OCI-LY7 (cell line): ENCODE results near the gene SLC6A4. TPM values are rescaled to one million over a fixed set of nuclear protein-coding genes. Genes with fewer than 3 reads are reported as not detected.

Experiments
- BruUV-seq: library from RNA; stranded (reverse); fragments of 400-500 nt; replicated peaks from 2 replicates; lab custom pipeline; 2021; lab: Mats Ljungman, UMichigan
- CTCF ChIA-PET: fragments of 300-600 bp; sonication (Branson Sonifier 250); formaldehyde crosslinking; loops from one replicate; lab custom pipeline; 2022; ENCODE audit warnings: antibody characterized with exemption; ENCODE audit not compliant: unreplicated experiment; lab: Charles Lee
- POLR2A ChIA-PET: fragments of 300-600 bp; sonication (Branson Sonifier 250); formaldehyde crosslinking; loops from one replicate; lab custom pipeline; 2022; ENCODE audit warnings: antibody characterized with exemption; lab: Charles Lee
- DNase-seq: peaks from one replicate; pipeline ENCODE4 v3.0.0-alpha.2; 2015; ENCODE audit warnings: low spot score
- H2AFZ ChIP-seq: fragments of 200-600 bp; sonication (generic), shearing (Covaris generic); 2 replicates; pipeline ENCODE4 v1.6.1; 2014; ENCODE audit warnings: mild to moderate bottlenecking, antibody characterized with exemption, low read length, moderate library complexity
- H3K27ac ChIP-seq: fragments of 200-600 bp; sonication (generic); 2 replicates; pipeline ENCODE4 v1.5.1; 2014; ENCODE audit warnings: mixed run types, low read depth, mild to moderate bottlenecking, moderate library complexity, low read length, inconsistent platforms; ENCODE audit not compliant: poor library complexity, severe bottlenecking
- H3K36me3 ChIP-seq: fragments of 200-600 bp; sonication (generic); 2 replicates; pipeline ENCODE4 v1.6.1; 2014; ENCODE audit warnings: mild to moderate bottlenecking, antibody characterized with exemption, low read length, moderate library complexity, mixed read lengths; ENCODE audit not compliant: insufficient read depth
- H3K4me1 ChIP-seq: fragments of 200-600 bp; sonication (generic); 2 replicates; pipeline ENCODE4 v1.5.1; 2014; ENCODE audit warnings: mild to moderate bottlenecking, low read length; ENCODE audit not compliant: insufficient read depth, poor library complexity, severe bottlenecking
- H3K4me2 ChIP-seq: fragments of 200-600 bp; sonication (generic); 2 replicates; pipeline ENCODE4 v1.6.1; 2014; ENCODE audit warnings: mild to moderate bottlenecking, low read length
- H3K4me3 ChIP-seq: fragments of 200-600 bp; sonication (generic); 2 replicates; pipeline ENCODE4 v1.5.1; 2014; ENCODE audit warnings: mild to moderate bottlenecking, low read depth, low read length; ENCODE audit not compliant: poor library complexity, severe bottlenecking
- H3K79me2 ChIP-seq: fragments of 200-600 bp; sonication (generic); 2 replicates; pipeline ENCODE4 v1.6.1; 2016; ENCODE audit warnings: low read depth, mild to moderate bottlenecking, low read length, moderate library complexity, mixed read lengths; ENCODE audit not compliant: insufficient read depth
- H3K9me2 ChIP-seq: fragments of 200-600 bp; sonication (generic); 2 replicates; pipeline ENCODE4 v1.6.1; 2016; ENCODE audit warnings: mild to moderate bottlenecking, low read length, mixed read lengths; ENCODE audit not compliant: insufficient read depth
- H3K9me3 ChIP-seq: fragments of 200-600 bp; sonication (generic); 2 replicates; pipeline ENCODE4 v1.6.1; 2014; ENCODE audit warnings: mild to moderate bottlenecking, mixed run types, low read length, mixed read lengths
- H4K20me1 ChIP-seq: fragments of 200-600 bp; sonication (generic); 2 replicates; pipeline ENCODE4 v1.6.1; 2014; ENCODE audit warnings: mild to moderate bottlenecking, antibody characterized with exemption, low read length, moderate library complexity, mixed read lengths; ENCODE audit not compliant: insufficient read depth
- CTCF ChIP-seq: fragments of 200-600 bp; sonication (generic); conservative IDR thresholded peaks from 2 replicates; pipeline ENCODE4 v1.5.1; 2014; ENCODE audit warnings: mild to moderate bottlenecking, antibody characterized with exemption, low read length, moderate library complexity, mixed read lengths
- EZH2phosphoT487 ChIP-seq: fragments of 200-600 bp; sonication (generic); IDR thresholded peaks from 2 replicates; pipeline ENCODE4 v1.6.1; 2018; ENCODE audit warnings: low read depth, borderline replicate concordance, mild to moderate bottlenecking, mixed run types, antibody characterized with exemption, low read length, moderate library complexity, mixed read lengths
- intact Hi-C: fragments of 100-400 bp; cut with micrococcal nuclease; formaldehyde crosslinking; loops from one replicate; pipeline ENCODE4 v1.10.0; 2022; ENCODE audit not compliant: unreplicated experiment
- total RNA-seq, 2 experiments: library from RNA; depleted of rRNA in 1 of 2; stranded (reverse); fragments of >200 nt in 1 of 2; shearing (Covaris generic) in 1 of 2; gene quantifications; 2 replicates each; pipeline ENCODE4 v1.2.3, GENCODE V29; 2014 to 2022

SLC6A4 gene
- total RNA-seq, 2 experiments from 2014 or later, result 0.09 TPM; not detected in 1

- ChIA-PET CTCF (no interaction called here), POLR2A (no interaction called here)
- H3K36me3 ChIP-seq, result peaks cover 92% of the 10 kb centered on the region
These were observed 28.2 kb upstream of the SLC6A4 start for GRCh38 chr17:30263552-30264333.

DNA sequence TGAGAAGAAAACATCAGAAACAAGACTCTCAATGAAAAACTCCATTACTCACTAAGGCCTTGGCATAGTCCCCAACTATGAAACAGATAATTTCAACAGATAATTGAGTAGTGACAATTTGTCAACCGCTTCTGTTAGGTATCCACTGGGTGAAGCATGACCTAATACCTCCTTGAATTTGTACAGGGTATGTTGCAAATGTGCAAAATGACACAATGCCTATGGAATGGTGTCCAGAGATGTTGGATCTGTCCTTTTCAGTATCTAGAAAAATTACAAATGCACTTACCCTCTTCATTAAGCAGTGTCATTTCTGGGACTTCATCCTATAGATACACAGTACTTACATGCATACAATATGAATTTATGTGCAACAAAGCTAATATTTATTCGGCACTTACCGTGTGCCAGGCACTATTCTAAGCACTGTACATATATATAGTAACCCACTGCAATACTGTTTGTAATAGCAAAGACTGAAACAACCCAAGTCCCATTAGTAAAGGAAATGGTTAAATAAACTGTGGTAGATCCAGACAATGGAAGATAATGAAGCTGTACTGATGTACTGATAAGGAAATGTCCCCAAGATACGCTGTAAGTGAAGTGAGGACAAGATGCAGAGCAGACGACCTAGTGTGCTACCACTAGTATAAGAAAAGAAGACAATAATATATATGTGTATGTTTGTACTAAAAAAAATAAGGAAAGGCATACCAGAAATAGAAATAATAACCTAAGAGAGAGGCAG lies 21.4 kb upstream of the SLC6A4 start:
- intact Hi-C loops, result no loop called here
- Histone ChIP-seq H2AFZ (no peak overlapping the region), H3K9me3 (no peaks in the 10 kb centered on the region), H3K79me2 (no peaks in the 10 kb centered on the region), H3K4me1 (no peaks in the 10 kb centered on the region), H3K9me2 (no peaks in the 10 kb centered on the region), H3K36me3 (peaks cover 77% of the 10 kb centered on the region), H3K27ac (no peak overlapping the region), H4K20me1 (no peaks in the 10 kb centered on the region), H3K4me3 (no peak overlapping the region), H3K4me2 (no peak overlapping the region)
- no peak for DNase-seq
- POLR2A ChIA-PET, result no interaction called here
- CTCF ChIA-PET, result no interaction called here
- BruUV-seq, result no TSS peak
- no peak for TF ChIP-seq CTCF
- no peak for TF ChIP-seq EZH2phosphoT487

More at GRCh38 chr17:30263552-30264333, 28.2 kb upstream of the SLC6A4 start:
- Histone ChIP-seq H3K9me3 (no peaks in the 10 kb centered on the region), H2AFZ (no peak overlapping the region), H3K4me3 (no peak overlapping the region), H3K79me2 (no peaks in the 10 kb centered on the region), H4K20me1 (no peaks in the 10 kb centered on the region), H3K4me2 (no peak overlapping the region), H3K27ac (no peak overlapping the region), H3K9me2 (no peaks in the 10 kb centered on the region), H3K4me1 (no peaks in the 10 kb centered on the region)
- DNase-seq, result no peak
- intact Hi-C loops, result no loop called here
- TF ChIP-seq EZH2phosphoT487, result no peak
- TF ChIP-seq CTCF, result no peak
- BruUV-seq, result no TSS peak
